Measurements from ENCODE around the gene AMN. TPM values are rescaled to one million over a fixed set of nuclear protein-coding genes. Genes with fewer than 3 reads are reported as not detected.

AMN gene
- polyA plus RNA-seq, 1 donor from 2014 or later: 0.15 TPM

DNA sequence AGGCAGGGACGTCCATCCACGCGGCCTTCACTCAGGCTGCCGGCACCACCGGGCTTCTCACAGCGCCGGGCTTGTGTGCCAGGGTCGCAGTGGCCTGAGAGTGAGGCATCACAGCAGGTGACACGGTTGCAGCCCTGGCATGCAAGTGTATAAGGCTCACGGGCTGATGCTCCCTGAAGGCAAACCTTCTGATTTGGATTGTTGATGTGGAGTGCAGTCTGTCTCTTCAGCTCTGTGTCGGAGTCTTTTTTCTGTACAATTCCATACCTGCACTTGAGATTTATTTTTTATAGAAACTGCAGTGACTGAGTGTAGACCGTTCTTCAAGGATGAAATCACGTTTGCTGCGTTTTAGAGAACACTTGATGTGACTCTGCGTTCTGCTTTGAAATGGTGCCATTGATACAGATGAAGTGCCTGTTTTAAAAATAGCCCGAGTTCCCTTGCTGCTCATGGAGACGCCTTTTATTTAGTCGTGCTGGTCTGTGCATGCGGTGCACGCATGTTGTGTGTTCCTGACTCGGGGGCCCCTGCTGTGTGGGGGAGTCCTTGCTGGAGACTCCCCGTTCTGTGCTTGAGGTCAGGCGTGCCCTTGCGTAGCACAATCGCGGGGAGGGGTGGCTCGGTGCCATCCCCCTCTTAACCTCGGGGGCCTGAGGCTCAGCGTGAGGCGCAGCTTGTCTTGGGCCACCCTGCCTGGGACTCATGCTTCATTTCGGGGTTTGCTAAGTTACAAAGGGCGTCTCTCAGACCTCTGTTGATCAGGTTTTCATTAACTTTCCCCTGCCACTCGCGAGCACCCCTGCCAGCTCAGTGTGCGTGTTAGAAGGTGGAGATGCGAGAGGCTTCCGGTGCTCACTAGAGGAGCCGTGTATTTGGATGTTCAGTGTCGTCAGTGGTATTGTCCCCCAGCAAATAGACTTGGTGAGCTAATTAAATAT is 21.6 kb upstream of the AMN start:
- H3K27ac ChIP-seq (ENCODE audit: low read length): no peak overlapping the region
- H3K36me3 ChIP-seq (ENCODE audit: insufficient read depth, low read length): peaks cover 7% of the 10 kb centered on the region
- H2AFZ ChIP-seq (ENCODE audit: low read depth, low read length): no peak overlapping the region
- no peaks in the 10 kb centered on the region for H3K27me3 ChIP-seq (ENCODE audit: insufficient read depth, low read depth, low read length)
- H3K9me3 ChIP-seq (ENCODE audit: low read length): no peaks in the 10 kb centered on the region
- H3K79me2 ChIP-seq (replicated peaks; ENCODE audit: insufficient read depth, low read length): no peaks in the 10 kb centered on the region
- H3F3A ChIP-seq (ENCODE audit: insufficient read depth, low read length, poor library complexity, severe bottlenecking): no peaks in the 10 kb centered on the region
- no peak overlapping the region for H3K4me2 ChIP-seq (ENCODE audit: low read length)
- H4K20me1 ChIP-seq (ENCODE audit: insufficient read depth): no peaks in the 10 kb centered on the region
- no peaks in the 10 kb centered on the region for H3K9me2 ChIP-seq (ENCODE audit: insufficient read depth, low read length)
- TF ChIP-seq, protein P1, sequence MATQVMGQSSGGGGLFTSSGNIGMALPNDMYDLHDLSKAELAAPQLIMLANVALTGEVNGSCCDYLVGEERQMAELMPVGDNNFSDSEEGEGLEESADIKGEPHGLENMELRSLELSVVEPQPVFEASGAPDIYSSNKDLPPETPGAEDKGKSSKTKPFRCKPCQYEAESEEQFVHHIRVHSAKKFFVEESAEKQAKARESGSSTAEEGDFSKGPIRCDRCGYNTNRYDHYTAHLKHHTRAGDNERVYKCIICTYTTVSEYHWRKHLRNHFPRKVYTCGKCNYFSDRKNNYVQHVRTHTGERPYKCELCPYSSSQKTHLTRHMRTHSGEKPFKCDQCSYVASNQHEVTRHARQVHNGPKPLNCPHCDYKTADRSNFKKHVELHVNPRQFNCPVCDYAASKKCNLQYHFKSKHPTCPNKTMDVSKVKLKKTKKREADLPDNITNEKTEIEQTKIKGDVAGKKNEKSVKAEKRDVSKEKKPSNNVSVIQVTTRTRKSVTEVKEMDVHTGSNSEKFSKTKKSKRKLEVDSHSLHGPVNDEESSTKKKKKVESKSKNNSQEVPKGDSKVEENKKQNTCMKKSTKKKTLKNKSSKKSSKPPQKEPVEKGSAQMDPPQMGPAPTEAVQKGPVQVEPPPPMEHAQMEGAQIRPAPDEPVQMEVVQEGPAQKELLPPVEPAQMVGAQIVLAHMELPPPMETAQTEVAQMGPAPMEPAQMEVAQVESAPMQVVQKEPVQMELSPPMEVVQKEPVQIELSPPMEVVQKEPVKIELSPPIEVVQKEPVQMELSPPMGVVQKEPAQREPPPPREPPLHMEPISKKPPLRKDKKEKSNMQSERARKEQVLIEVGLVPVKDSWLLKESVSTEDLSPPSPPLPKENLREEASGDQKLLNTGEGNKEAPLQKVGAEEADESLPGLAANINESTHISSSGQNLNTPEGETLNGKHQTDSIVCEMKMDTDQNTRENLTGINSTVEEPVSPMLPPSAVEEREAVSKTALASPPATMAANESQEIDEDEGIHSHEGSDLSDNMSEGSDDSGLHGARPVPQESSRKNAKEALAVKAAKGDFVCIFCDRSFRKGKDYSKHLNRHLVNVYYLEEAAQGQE (IDR thresholded peaks at IDR 0.05; ENCODE audit: borderline replicate concordance): no peak
- TF ChIP-seq POLR2AphosphoS5 (IDR thresholded peaks at IDR 0.05) (no peak), EP300 (conservative IDR thresholded peaks at IDR 0.05; ENCODE audit: poor library complexity, severe bottlenecking) (no peak), MXI1 (conservative IDR thresholded peaks at IDR 0.05; ENCODE audit: poor library complexity, severe bottlenecking) (no peak), SMC3 (conservative IDR thresholded peaks at IDR 0.05; ENCODE audit: poor library complexity) (no peak), TAF1 (IDR thresholded peaks at IDR 0.05; ENCODE audit: low read depth) (no peak)
- H3K9ac ChIP-seq (ENCODE audit: low read length): no peak overlapping the region
- H3K4me3 ChIP-seq (ENCODE audit: low read length): no peak overlapping the region

DNA sequence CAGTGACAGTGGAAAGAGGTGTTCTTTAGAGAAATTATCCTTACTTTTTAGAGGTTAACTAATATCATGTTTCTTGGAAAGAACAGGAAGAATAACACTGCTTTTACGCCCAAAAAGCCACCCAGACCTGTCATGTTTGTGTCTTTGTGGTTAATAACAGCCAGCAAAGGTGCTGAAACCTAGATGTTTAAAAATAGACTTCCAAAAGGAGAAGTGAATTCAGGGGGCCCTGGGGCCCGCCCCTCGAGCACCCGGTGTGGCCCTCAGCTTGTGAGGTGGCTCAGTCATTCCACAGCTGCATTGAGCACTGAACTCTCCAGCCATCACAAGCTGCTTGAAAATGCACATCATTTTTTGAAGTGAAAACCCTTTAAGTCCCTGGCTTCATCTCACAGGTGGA is 20.8 kb upstream of the AMN start:
- Histone ChIP-seq H3F3A (ENCODE audit: insufficient read depth, low read length, poor library complexity, severe bottlenecking) (no peaks in the 10 kb centered on the region), H3K9me3 (ENCODE audit: low read length) (no peaks in the 10 kb centered on the region), H3K9me2 (ENCODE audit: insufficient read depth, low read length) (no peaks in the 10 kb centered on the region), H3K4me3 (ENCODE audit: low read length) (no peak overlapping the region), H3K27me3 (ENCODE audit: insufficient read depth, low read depth, low read length) (no peaks in the 10 kb centered on the region), H3K9ac (ENCODE audit: low read length) (no peak overlapping the region), H4K20me1 (ENCODE audit: insufficient read depth) (no peaks in the 10 kb centered on the region), H3K27ac (ENCODE audit: low read length) (no peak overlapping the region), H3K79me2 (replicated peaks; ENCODE audit: insufficient read depth, low read length) (no peaks in the 10 kb centered on the region), H2AFZ (ENCODE audit: low read depth, low read length) (no peak overlapping the region), H3K4me2 (ENCODE audit: low read length) (no peak overlapping the region), H3K36me3 (ENCODE audit: insufficient read depth, low read length) (peaks cover 7% of the 10 kb centered on the region)
- no peak for TF ChIP-seq MXI1 (conservative IDR thresholded peaks at IDR 0.05; ENCODE audit: poor library complexity, severe bottlenecking)
- TF ChIP-seq, protein P2, sequence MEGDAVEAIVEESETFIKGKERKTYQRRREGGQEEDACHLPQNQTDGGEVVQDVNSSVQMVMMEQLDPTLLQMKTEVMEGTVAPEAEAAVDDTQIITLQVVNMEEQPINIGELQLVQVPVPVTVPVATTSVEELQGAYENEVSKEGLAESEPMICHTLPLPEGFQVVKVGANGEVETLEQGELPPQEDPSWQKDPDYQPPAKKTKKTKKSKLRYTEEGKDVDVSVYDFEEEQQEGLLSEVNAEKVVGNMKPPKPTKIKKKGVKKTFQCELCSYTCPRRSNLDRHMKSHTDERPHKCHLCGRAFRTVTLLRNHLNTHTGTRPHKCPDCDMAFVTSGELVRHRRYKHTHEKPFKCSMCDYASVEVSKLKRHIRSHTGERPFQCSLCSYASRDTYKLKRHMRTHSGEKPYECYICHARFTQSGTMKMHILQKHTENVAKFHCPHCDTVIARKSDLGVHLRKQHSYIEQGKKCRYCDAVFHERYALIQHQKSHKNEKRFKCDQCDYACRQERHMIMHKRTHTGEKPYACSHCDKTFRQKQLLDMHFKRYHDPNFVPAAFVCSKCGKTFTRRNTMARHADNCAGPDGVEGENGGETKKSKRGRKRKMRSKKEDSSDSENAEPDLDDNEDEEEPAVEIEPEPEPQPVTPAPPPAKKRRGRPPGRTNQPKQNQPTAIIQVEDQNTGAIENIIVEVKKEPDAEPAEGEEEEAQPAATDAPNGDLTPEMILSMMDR (IDR thresholded peaks at IDR 0.05; ENCODE audit: poor library complexity, severe bottlenecking): no peak
- TF ChIP-seq SMC3 (conservative IDR thresholded peaks at IDR 0.05; ENCODE audit: poor library complexity): no peak
- TF ChIP-seq, protein P1 (IDR thresholded peaks at IDR 0.05; ENCODE audit: borderline replicate concordance): no peak
- no peak for TF ChIP-seq EP300 (conservative IDR thresholded peaks at IDR 0.05; ENCODE audit: poor library complexity, severe bottlenecking)
- no peak for TF ChIP-seq EZH2 (IDR thresholded peaks at IDR 0.05; ENCODE audit: borderline replicate concordance, insufficient read depth, low read length, poor library complexity, severe bottlenecking)
- TF ChIP-seq TAF1 (IDR thresholded peaks at IDR 0.05; ENCODE audit: low read depth): no peak
- no peak for TF ChIP-seq POLR2AphosphoS5 (IDR thresholded peaks at IDR 0.05)
- TF ChIP-seq RAD21 (conservative IDR thresholded peaks at IDR 0.05): no peak
